HepG2 (cell line): ENCODE data around the gene SEZ6L. TPM values are rescaled to one million over a fixed set of nuclear protein-coding genes. Genes with fewer than 3 reads are reported as not detected.
A peak's percentile ranks its signal among the peaks of the same experiment; 100 is the strongest.

ENCODE experiments used
- ATAC-seq: fragments of 200-7000 bp; cut with Tn5 transposase; 3 replicates; pipeline ENCODE4 v1.9.1; 2020; ENCODE audit warnings: mild to moderate bottlenecking, moderate library complexity
- BruUV-seq: library from RNA; stranded (reverse); fragments of 400-500 nt; replicated peaks from 2 replicates; lab custom pipeline; 2021; lab: Mats Ljungman, UMichigan
- CTCF ChIA-PET: fragments of 300-600 bp; formaldehyde crosslinking; extraction: SDS; loops from one replicate; lab custom pipeline; 2021; ENCODE audit warnings: low total read pairs, inconsistent platforms, low intra/inter-chr PET ratio; lab: Yijun Ruan, JAX
- POLR2A ChIA-PET: fragments of 350-600 bp; sonication (Branson Sonifier 250); formaldehyde crosslinking; loops from one replicate; lab custom pipeline; 2020; ENCODE audit warnings: antibody characterized with exemption, inconsistent platforms; lab: Yijun Ruan, JAX
- DNase-seq: peaks from one replicate; pipeline ENCODE4 v3.0.0-alpha.2; 2015; ENCODE audit warnings: low spot score
- FAIRE-seq: peaks from 3 replicates; lab custom pipeline; 2011; peaks lifted over from hg19 to GRCh38; lab: Jason Lieb, UNC
- H2AFZ ChIP-seq: one replicate; pipeline ENCODE4 v1.6.1; 2011; ENCODE audit warnings: low read length, inconsistent platforms
- H3K27ac ChIP-seq: fragments of 300-600 bp; 3 replicates; pipeline ENCODE4 v1.8.0; 2011; ENCODE audit warnings: mixed run types, mild to moderate bottlenecking, mixed read lengths, low read length, inconsistent platforms; ENCODE audit not compliant: insufficient read depth; ENCODE audit errors: extremely low read length
- H3K27me3 ChIP-seq, 2 experiments: fragments of 200-600 bp in 1 of 2; 2 replicates in 1 of 2; 3 replicates in 1 of 2; pipeline versions ENCODE4 v1.6.0 to v1.8.0; 2011; ENCODE audit warnings: low read length in 2 of 2, mild to moderate bottlenecking in 2 of 2, moderate library complexity in 2 of 2, inconsistent platforms in 1 of 2; ENCODE audit not compliant: insufficient read depth in 2 of 2, control insufficient read depth in 1 of 2
- H3K36me3 ChIP-seq, 2 experiments: fragments of 200-600 bp in 1 of 2; replicated peaks in 1 of 2; 2 replicates in 1 of 2; 3 replicates in 1 of 2; pipeline versions ENCODE4 v1.5.1 to v1.8.0; 2011; ENCODE audit warnings: low read length in 2 of 2, inconsistent platforms in 1 of 2; ENCODE audit not compliant: insufficient read depth in 2 of 2, control insufficient read depth in 1 of 2
- H3K4me1 ChIP-seq: 2 replicates; pipeline ENCODE4 v1.5.1; 2012; ENCODE audit warnings: low read length, inconsistent platforms; ENCODE audit not compliant: insufficient read depth
- H3K4me2 ChIP-seq: 2 replicates; pipeline ENCODE4 v1.6.0; 2011; ENCODE audit warnings: low read depth, low read length, inconsistent platforms
- H3K4me3 ChIP-seq, 3 experiments: fragments of 200-600 bp in 1 of 3; sonication (generic), shearing (Covaris generic) in 1 of 3; replicated peaks in 1 of 3; 2 replicates each; pipeline ENCODE4 v1.5.1; 2011 to 2016; ENCODE audit warnings: low read length in 3 of 3, inconsistent platforms in 2 of 3, low read depth in 2 of 3, mild to moderate bottlenecking in 2 of 3, control low read depth in 1 of 3, mixed read lengths in 1 of 3; ENCODE audit not compliant: insufficient read depth in 1 of 3
- H3K79me2 ChIP-seq: one replicate; pipeline ENCODE4 v1.6.1; 2011; ENCODE audit warnings: low read length, inconsistent platforms; ENCODE audit not compliant: insufficient read depth
- H3K9ac ChIP-seq: 2 replicates; pipeline ENCODE4 v1.6.0; 2011; ENCODE audit warnings: mild to moderate bottlenecking, low read depth, low read length, inconsistent platforms; ENCODE audit not compliant: insufficient read depth
- H3K9me3 ChIP-seq: 2 replicates; pipeline ENCODE4 v1.5.1; 2012; ENCODE audit warnings: mild to moderate bottlenecking, low read length
- H4K20me1 ChIP-seq: 2 replicates; pipeline ENCODE4 v1.6.0; 2011; ENCODE audit warnings: inconsistent platforms, mild to moderate bottlenecking, low read length, moderate library complexity; ENCODE audit not compliant: insufficient read depth
- KMT2A ChIP-seq: sonication (generic); formaldehyde crosslinking; IDR thresholded peaks from 2 replicates; pipeline ENCODE4 v1.4.0; 2020; ENCODE audit warnings: missing genetic modification reagents
- MXI1 ChIP-seq: IDR thresholded peaks from 3 replicates; pipeline ENCODE4 v1.6.1; 2012; ENCODE audit warnings: low read depth, low read length, inconsistent platforms, borderline replicate concordance
- SNAPC4 ChIP-seq: sonication (generic); formaldehyde crosslinking; IDR thresholded peaks from 2 replicates; pipeline ENCODE4 v1.4.0; 2020; ENCODE audit warnings: mild to moderate bottlenecking, missing genetic modification reagents
- YY1 ChIP-seq: IDR thresholded peaks from 2 replicates; pipeline ENCODE4 v1.6.1; 2011; ENCODE audit warnings: low read length, low read depth, moderate library complexity, mild to moderate bottlenecking; ENCODE audit not compliant: insufficient read depth, insufficient replicate concordance
- ZNF614 ChIP-seq: IDR thresholded peaks from 2 replicates; pipeline ENCODE4 v1.6.1; 2018; ENCODE audit warnings: missing biosample characterization, missing genetic modification reagents, inconsistent platforms, borderline replicate concordance
- ZNF768 ChIP-seq: sonication (generic); formaldehyde crosslinking; IDR thresholded peaks from 2 replicates; pipeline ENCODE4 v1.4.0; 2020; ENCODE audit warnings: missing genetic modification reagents
- ZSCAN22 ChIP-seq: sonication (generic); formaldehyde crosslinking; IDR thresholded peaks from 2 replicates; pipeline ENCODE4 v1.4.0; 2020; ENCODE audit warnings: mild to moderate bottlenecking, missing genetic modification reagents
- WGBS: methylation state at CpG from one replicate; pipeline ENCODE4 v1.1.6; 2017; ENCODE audit warnings: low lambda C conversion rate; 5-methylcytosine and 5-hydroxymethylcytosine counted together
- in situ Hi-C: cut with HindIII; loops from 2 replicates; pipeline ENCODE4 v1.10.0; 2017; ENCODE audit warnings: low pct_unique_long_range_greater_than_20kb; ENCODE audit not compliant: extremely low pct_ligation_motif_present
- intact Hi-C: fragments of 100-400 bp; cut with micrococcal nuclease; formaldehyde crosslinking; loops from one replicate; pipeline ENCODE4 v1.10.0; 2022; ENCODE audit not compliant: unreplicated experiment
- polyA plus RNA-seq, 8 experiments: library from polyadenylated mRNA; depleted of rRNA in 3 of 8; stranded (reverse) in 7 of 8; unstranded in 1 of 8; fragments of >200 nt; fragmentation: Illumina TruSeq in 4 of 8; extraction: Trizol in 4 of 8; gene quantifications; 2 replicates each; pipeline versions ENCODE4 v1.2.1 to v1.2.3, GENCODE V29; 2011 to 2016; ENCODE audit warnings: low read depth in 4 of 8, missing spikeins in 1 of 8, mixed read lengths in 1 of 8; ENCODE audit not compliant: insufficient read depth in 1 of 8
- total RNA-seq, 5 experiments: library from RNA; depleted of rRNA; stranded (reverse); fragments of >200 nt; fragmentation: Illumina TruSeq; extraction: Trizol; gene quantifications; 2 replicates each; pipeline ENCODE4 v1.2.3, GENCODE V29; 2016; ENCODE audit warnings: low read depth in 1 of 5
- TF ChIP-seq, protein P1 (sequence below): sonication (generic); formaldehyde crosslinking; IDR thresholded peaks from 2 replicates; pipeline ENCODE4 v1.4.0; 2020; ENCODE audit warnings: missing genetic modification reagents, mild to moderate bottlenecking, borderline replicate concordance
- TF ChIP-seq, protein P2 (sequence below): IDR thresholded peaks from 2 replicates; pipeline ENCODE4 v1.6.1; 2016; ENCODE audit warnings: low read depth, borderline replicate concordance

The SEZ6L gene
- total and polyA plus RNA-seq, 2 of the 13 experiments (the other 11 are each of a cell fraction or from before 2014, with no cell fraction given) = not detected

- no peaks in the 10 kb centered on the region for H3K36me3 ChIP-seq
- TF ChIP-seq ZSCAN22 (CRISPR knock-in tag) (no peak), ZNF768 (peak; percentile 85)
- TF ChIP-seq, all 625 proteins: peak for 1
- no peaks in the 10 kb centered on the region for H3K79me2 ChIP-seq
- peaks cover 0 to 2% of the 10 kb centered on the region in 2 experiments; a peak in 3 of 5 replicates for H3K27me3 ChIP-seq
- intact Hi-C loops = no loop called here
- ChIA-PET CTCF (no interaction called here), POLR2A (no interaction called here)
- FAIRE-seq (no peak), ATAC-seq (no peak), DNase-seq (no peak)
- H3K4me2 ChIP-seq = no peak overlapping the region
- no peaks in the 10 kb centered on the region for H3K4me1 ChIP-seq
- no peak overlapping the region for H2AFZ ChIP-seq
- H3K4me3 ChIP-seq = no peak overlapping the region
- no peaks in the 10 kb centered on the region for H4K20me1 ChIP-seq
- no peak overlapping the region for H3K9ac ChIP-seq
- WGBS = under 1% methylated on average over 10 of the region's 11 CpGs
- no peaks in the 10 kb centered on the region for H3K9me3 ChIP-seq
- in situ Hi-C loops = no loop called here
- no TSS peak for BruUV-seq
- H3K27ac ChIP-seq = no peak overlapping the region
Measured at GRCh38 chr22:26322179-26322905, 153.1 kb downstream of the SEZ6L start.

DNA sequence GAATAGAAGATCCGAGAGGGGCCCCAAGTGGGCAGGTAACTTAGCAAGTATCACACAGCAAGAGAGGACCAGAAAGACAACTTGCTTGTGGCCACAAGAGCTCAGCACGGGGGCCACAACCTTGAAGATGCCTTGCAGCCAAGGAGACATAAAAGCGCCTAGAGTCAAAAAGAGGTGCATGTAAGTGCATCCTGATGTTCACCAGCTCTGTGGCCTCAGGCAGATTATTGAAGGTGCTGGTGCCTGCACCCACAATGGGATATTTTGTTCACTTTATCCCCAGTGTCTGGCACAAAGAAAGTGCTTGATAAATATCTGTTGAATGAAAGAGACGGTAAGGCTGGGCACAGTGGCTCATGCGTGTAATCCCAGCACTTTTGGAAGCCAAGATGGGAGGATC, 153.8 kb downstream of the SEZ6L start:
- CTCF ChIA-PET = no interaction called here
- H3K36me3 ChIP-seq = no peaks in the 10 kb centered on the region
- no peak for ATAC-seq
- no peak for TF ChIP-seq ZNF614 (CRISPR knock-in tag)
- no peak for TF ChIP-seq MXI1
- TF ChIP-seq, protein P1, sequence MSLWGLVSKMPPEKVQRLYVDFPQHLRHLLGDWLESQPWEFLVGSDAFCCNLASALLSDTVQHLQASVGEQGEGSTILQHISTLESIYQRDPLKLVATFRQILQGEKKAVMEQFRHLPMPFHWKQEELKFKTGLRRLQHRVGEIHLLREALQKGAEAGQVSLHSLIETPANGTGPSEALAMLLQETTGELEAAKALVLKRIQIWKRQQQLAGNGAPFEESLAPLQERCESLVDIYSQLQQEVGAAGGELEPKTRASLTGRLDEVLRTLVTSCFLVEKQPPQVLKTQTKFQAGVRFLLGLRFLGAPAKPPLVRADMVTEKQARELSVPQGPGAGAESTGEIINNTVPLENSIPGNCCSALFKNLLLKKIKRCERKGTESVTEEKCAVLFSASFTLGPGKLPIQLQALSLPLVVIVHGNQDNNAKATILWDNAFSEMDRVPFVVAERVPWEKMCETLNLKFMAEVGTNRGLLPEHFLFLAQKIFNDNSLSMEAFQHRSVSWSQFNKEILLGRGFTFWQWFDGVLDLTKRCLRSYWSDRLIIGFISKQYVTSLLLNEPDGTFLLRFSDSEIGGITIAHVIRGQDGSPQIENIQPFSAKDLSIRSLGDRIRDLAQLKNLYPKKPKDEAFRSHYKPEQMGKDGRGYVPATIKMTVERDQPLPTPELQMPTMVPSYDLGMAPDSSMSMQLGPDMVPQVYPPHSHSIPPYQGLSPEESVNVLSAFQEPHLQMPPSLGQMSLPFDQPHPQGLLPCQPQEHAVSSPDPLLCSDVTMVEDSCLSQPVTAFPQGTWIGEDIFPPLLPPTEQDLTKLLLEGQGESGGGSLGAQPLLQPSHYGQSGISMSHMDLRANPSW (CRISPR knock-in tag) = no peak
- TF ChIP-seq SNAPC4 (CRISPR knock-in tag) = no peak
- TF ChIP-seq YY1 = no peak
- TF ChIP-seq, protein P2, sequence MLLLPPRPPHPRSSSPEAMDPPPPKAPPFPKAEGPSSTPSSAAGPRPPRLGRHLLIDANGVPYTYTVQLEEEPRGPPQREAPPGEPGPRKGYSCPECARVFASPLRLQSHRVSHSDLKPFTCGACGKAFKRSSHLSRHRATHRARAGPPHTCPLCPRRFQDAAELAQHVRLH = no peak
- TF ChIP-seq KMT2A (CRISPR knock-in tag) = no peak

More for the DNA sequence above, 153.8 kb downstream of the SEZ6L start:
- no peaks in the 10 kb centered on the region for H3K9me3 ChIP-seq
- no peak overlapping the region for H3K4me3 ChIP-seq
- 23% methylated on average over 5 of the region's 5 CpGs for WGBS
- H3K4me1 ChIP-seq = no peaks in the 10 kb centered on the region
- POLR2A ChIA-PET = no interaction called here
- no peak for FAIRE-seq
- H3K4me2 ChIP-seq = no peak overlapping the region
- no peak for DNase-seq
- H3K27ac ChIP-seq = no peak overlapping the region
- no peak overlapping the region for H2AFZ ChIP-seq
- no TSS peak for BruUV-seq
- peaks cover 0 to 5% of the 10 kb centered on the region in 2 experiments; a peak in 3 of 5 replicates for H3K27me3 ChIP-seq
- H4K20me1 ChIP-seq = no peaks in the 10 kb centered on the region
- no peak overlapping the region for H3K9ac ChIP-seq
- intact Hi-C loops (no loop called here), in situ Hi-C loops (no loop called here)
- no peaks in the 10 kb centered on the region for H3K79me2 ChIP-seq
